CD4-positive, alpha-beta memory T cell (primary cell): ENCODE measurements around the gene UFC1. TPM values are rescaled to one million over a fixed set of nuclear protein-coding genes. Genes with fewer than 3 reads are reported as not detected.
A peak's percentile ranks its signal among the peaks of the same experiment; 100 is the strongest.

Source experiments
- CTCF ChIA-PET: fragments of 350-600 bp; sonication (Branson Sonifier 250); formaldehyde crosslinking; loops from one replicate; lab custom pipeline; 2021; ENCODE audit warnings: inconsistent platforms; ENCODE audit not compliant: partially characterized antibody; lab: Charles Lee
- POLR2A ChIA-PET: fragments of 350-600 bp; sonication (Branson Sonifier 250); formaldehyde crosslinking; loops from one replicate; lab custom pipeline; 2021; ENCODE audit not compliant: partially characterized antibody; lab: Charles Lee
- DNase-seq, 5 donors: peaks; one replicate each; pipeline versions ENCODE4 v3.0.0 to v3.0.0-alpha.2; 2020 to 2022; ENCODE audit warnings: mixed read lengths in 1 of 5
- H3K27ac ChIP-seq: one replicate; pipeline ENCODE4 v1.7.0; 2013; ENCODE audit warnings: low read depth, low read length
- H3K27me3 ChIP-seq: 2 replicates; pipeline ENCODE4 v1.7.0; 2013; ENCODE audit warnings: mild to moderate bottlenecking, low read length, moderate library complexity; ENCODE audit not compliant: insufficient read depth
- H3K36me3 ChIP-seq: 2 replicates; pipeline ENCODE4 v1.7.0; 2013; ENCODE audit warnings: mild to moderate bottlenecking, low read length, moderate library complexity; ENCODE audit not compliant: insufficient read depth
- H3K4me1 ChIP-seq: 2 replicates; pipeline ENCODE4 v1.7.0; 2013; ENCODE audit warnings: mild to moderate bottlenecking, low read length, moderate library complexity; ENCODE audit not compliant: insufficient read depth
- H3K4me3 ChIP-seq, 2 donors: one replicate each; pipeline ENCODE4 v1.7.0; 2013; ENCODE audit warnings: low read length in 2 of 2, mild to moderate bottlenecking in 1 of 2
- H3K9me3 ChIP-seq, 2 donors: one replicate each; pipeline ENCODE4 v1.7.0; 2013; ENCODE audit warnings: low read length in 2 of 2, control low read depth in 1 of 2; ENCODE audit not compliant: control insufficient read depth in 1 of 2
- H3K27ac Mint-ChIP-seq, 7 donors: one replicate each; pipeline ENCODE4 v1.8.0; 2020 to 2021; ENCODE audit warnings: mixed read lengths in 7 of 7, mild to moderate bottlenecking in 6 of 7, inconsistent platforms in 3 of 7, moderate library complexity in 3 of 7
- H3K27me3 Mint-ChIP-seq, 2 donors: one replicate each; pipeline ENCODE4 v1.8.0; 2020 to 2021; ENCODE audit warnings: mixed read lengths in 2 of 2
- H3K36me3 Mint-ChIP-seq, 2 donors: one replicate each; pipeline ENCODE4 v1.8.0; 2020 to 2021; ENCODE audit warnings: mixed read lengths in 2 of 2, inconsistent platforms in 1 of 2, mild to moderate bottlenecking in 1 of 2
- H3K4me1 Mint-ChIP-seq, 4 donors: one replicate each; pipeline ENCODE4 v1.8.0; 2020 to 2021; ENCODE audit warnings: mixed read lengths in 4 of 4, mild to moderate bottlenecking in 1 of 4
- H3K4me3 Mint-ChIP-seq, 8 donors: one replicate each; pipeline ENCODE4 v1.8.0; 2020 to 2021; ENCODE audit warnings: mixed read lengths in 8 of 8, mild to moderate bottlenecking in 7 of 8, moderate library complexity in 6 of 8, inconsistent platforms in 3 of 8
- H3K9me3 Mint-ChIP-seq, 8 donors: one replicate each; pipeline ENCODE4 v1.8.0; 2020 to 2021; ENCODE audit warnings: mixed read lengths in 8 of 8, mild to moderate bottlenecking in 5 of 8, inconsistent platforms in 3 of 8, moderate library complexity in 1 of 8
- intact Hi-C: fragments of 100-400 bp; cut with micrococcal nuclease; formaldehyde crosslinking; loops from one replicate; pipeline ENCODE4 v1.15.1; 2023
- polyA plus RNA-seq, 2 donors: library from polyadenylated mRNA; unstranded; fragments of 300-500 nt; fragmentation: Illumina TruSeq; gene quantifications; one replicate each; pipeline ENCODE4 v1.2.3, GENCODE V29; 2021
- total RNA-seq, 2 experiments: library from RNA; stranded (reverse); gene quantifications; one replicate each; pipeline ENCODE4 v1.2.3, GENCODE V29; 2021

Gene UFC1
- total and polyA plus RNA-seq, 4 experiments from 2014 or later = 87.2 to 176 (median 117) TPM

GRCh38 chr1:161177112-161177935 lies 23.5 kb downstream of the UFC1 start, which contains the start of gene B4GALT3:
Gene B4GALT3, minus strand, starts transcription at chr1:161177507. Its CDS starts 1,447 bp downstream, at chr1:161176060.
- Mint-ChIP-seq H3K4me1 (peaks cover 45 to 85% (median 68%) of the 10 kb centered on the region in 4 donors), H3K27ac (peak within 1 kb of the TSS; percentile 95 to 100 (median 99)), H3K36me3 (peaks cover 30 to 46% of the 10 kb centered on the region in 2 donors), H3K9me3 (no peaks in the 10 kb centered on the region), H3K4me3 (peak within 1 kb of the TSS; percentile 98 to 100 (median 100)), H3K27me3 (no peaks in the 10 kb centered on the region)
- intact Hi-C loops = loop anchor here (1.0 kb wide), 2 partner anchors 11 to 48 kb away; partner anchors contain the start of gene PPOX
- ChIA-PET POLR2A (interaction anchor here (0.7 to 3.3 kb wide), 18 partner anchors 9 to 213 kb away, joined by 3 to 80 read pairs (median 6); partner anchors contain the start of genes F11R, NDUFS2, PPOX and SDHC), CTCF (interaction anchor here (1.0 to 4.3 kb wide), 5 partner anchors 8 to 48 kb away, joined by 3 to 48 read pairs (median 7); partner anchors contain the start of genes PPOX and TOMM40L)
- H3K4me1 ChIP-seq = peaks cover 56% of the 10 kb centered on the region
- H3K27me3 ChIP-seq = no peaks in the 10 kb centered on the region
- peak within 1 kb of the TSS; percentile 90 to 97 for H3K4me3 ChIP-seq
- H3K27ac ChIP-seq = peak within 1 kb of the TSS; percentile 85
- DNase-seq = peak; percentile 89 to 94 (median 90)
- peaks cover 31% of the 10 kb centered on the region for H3K36me3 ChIP-seq
- no peaks in the 10 kb centered on the region for H3K9me3 ChIP-seq

- H3K4me3 Mint-ChIP-seq = peak overlapping the region; percentile 98 to 100 (median 100)
- peak overlapping the region; percentile 90 to 97 for H3K4me3 ChIP-seq
Measured at GRCh38 chr1:161177936-161178244, 24.1 kb downstream of the UFC1 start.

GRCh38 chr1:161179698-161180097 lies 25.9 kb downstream of the UFC1 start:
- POLR2A ChIA-PET = interaction anchor here (0.7 to 5.6 kb wide), 4 partner anchors 11 to 570 kb away, joined by 3 to 132 read pairs (median 28); partner anchors contain the start of genes DUSP12, PPOX and TOMM40L
- Mint-ChIP-seq H3K36me3 (peaks cover 10 to 25% of the 10 kb centered on the region in 2 donors), H3K27ac (peak overlapping the region in 6 of 7 donors; percentile 32 to 91 (median 81)), H3K4me1 (peaks cover 57 to 87% (median 76%) of the 10 kb centered on the region in 4 donors), H3K4me3 (peak overlapping the region in 3 of 8 donors; percentile 15 to 39 (median 21)), H3K9me3 (no peaks in the 10 kb centered on the region), H3K27me3 (no peaks in the 10 kb centered on the region)
- no peak for DNase-seq
- Histone ChIP-seq H3K27ac (no peak overlapping the region), H3K36me3 (peaks cover 10% of the 10 kb centered on the region), H3K27me3 (no peaks in the 10 kb centered on the region), H3K4me3 (no peak overlapping the region), H3K9me3 (no peaks in the 10 kb centered on the region), H3K4me1 (peaks cover 80% of the 10 kb centered on the region)
- intact Hi-C loops = loop anchor here (1.0 kb wide), 1 partner anchor 112 kb away; no protein-coding TSS in a partner anchor
- CTCF ChIA-PET = interaction anchor here (0.7 to 5.7 kb wide), 9 partner anchors 12 to 179 kb away, joined by 3 to 121 read pairs (median 11); partner anchors contain the start of genes APOA2, NDUFS2, PPOX and TOMM40L

More at GRCh38 chr1:161177936-161178244, 24.1 kb downstream of the UFC1 start:
- Mint-ChIP-seq H3K9me3 (no peaks in the 10 kb centered on the region), H3K36me3 (peaks cover 25 to 41% of the 10 kb centered on the region in 2 donors), H3K4me1 (peaks cover 48 to 85% (median 70%) of the 10 kb centered on the region in 4 donors), H3K27ac (peak overlapping the region; percentile 95 to 100 (median 99)), H3K27me3 (no peaks in the 10 kb centered on the region)
- H3K9me3 ChIP-seq = no peaks in the 10 kb centered on the region
- ChIA-PET POLR2A (interaction anchor here (0.7 to 3.3 kb wide), 11 partner anchors 8 to 156 kb away, joined by 3 to 80 read pairs (median 13); partner anchors contain the start of genes F11R, NDUFS2, PPOX and TOMM40L), CTCF (interaction anchor here (1.0 to 4.3 kb wide), 3 partner anchors 11 to 30 kb away, joined by 3 to 48 read pairs (median 31); partner anchors contain the start of gene PPOX)
- H3K27me3 ChIP-seq = no peaks in the 10 kb centered on the region
- H3K36me3 ChIP-seq = peaks cover 26% of the 10 kb centered on the region
- H3K27ac ChIP-seq = peak overlapping the region; percentile 85
- intact Hi-C loops = loop anchor here (1.0 kb wide), 2 partner anchors 12 to 47 kb away; partner anchors contain the start of gene PPOX
- DNase-seq = no peak
- peaks cover 61% of the 10 kb centered on the region for H3K4me1 ChIP-seq

- Histone ChIP-seq H3K9me3 (no peaks in the 10 kb centered on the region), H3K27ac (no peak overlapping the region), H3K4me3 (no peak overlapping the region), H3K36me3 (peaks cover 1% of the 10 kb centered on the region), H3K27me3 (no peaks in the 10 kb centered on the region), H3K4me1 (peaks cover 80% of the 10 kb centered on the region)
- ChIA-PET CTCF (interaction anchor here (0.8 to 5.7 kb wide), 12 partner anchors 12 to 208 kb away, joined by 3 to 121 read pairs (median 6); partner anchors contain the start of genes APOA2, NDUFS2, PPOX and TOMM40L), POLR2A (interaction anchor here (0.6 to 5.6 kb wide), 8 partner anchors 11 to 135 kb away, joined by 3 to 132 read pairs (median 40); partner anchors contain the start of genes NDUFS2, PPOX, TOMM40L and UFC1)
- intact Hi-C loops = loop anchor here (1.0 kb wide), 1 partner anchor 111 kb away; no protein-coding TSS in a partner anchor
- Mint-ChIP-seq H3K36me3 (peaks cover 1 to 16% of the 10 kb centered on the region in 2 donors), H3K27ac (peak overlapping the region; percentile 12 to 95 (median 85)), H3K4me3 (peak overlapping the region in 6 of 8 donors; percentile 14 to 74 (median 64)), H3K4me1 (peaks cover 55 to 85% (median 74%) of the 10 kb centered on the region in 4 donors), H3K27me3 (no peaks in the 10 kb centered on the region), H3K9me3 (no peaks in the 10 kb centered on the region)
- DNase-seq = no peak
Measured at GRCh38 chr1:161180639-161181038, 26.9 kb downstream of the UFC1 start.

- Histone ChIP-seq H3K4me1 (peaks cover 83% of the 10 kb centered on the region), H3K36me3 (no peaks in the 10 kb centered on the region)
- no peaks in the 10 kb centered on the region for H3K9me3 Mint-ChIP-seq
Measured at GRCh38 chr1:161182214-161182613, 28.4 kb downstream of the UFC1 start.

GRCh38 chr1:161185282-161185682 lies 31.5 kb downstream of the UFC1 start:
- peak overlapping the region; percentile 86 to 96 (median 92) for H3K27ac Mint-ChIP-seq
- peaks cover 57 to 88% (median 78%) of the 10 kb centered on the region in 4 donors for H3K4me1 Mint-ChIP-seq
- intact Hi-C loops = loop anchor here (1.0 to 5.0 kb wide), 2 partner anchors 19 to 33 kb away; partner anchors contain the start of genes PPOX and UFC1
- H3K9me3 Mint-ChIP-seq = no peaks in the 10 kb centered on the region
- no peaks in the 10 kb centered on the region for H3K9me3 ChIP-seq
- H3K36me3 ChIP-seq = no peaks in the 10 kb centered on the region
- H3K36me3 Mint-ChIP-seq = no peaks in the 10 kb centered on the region
- ChIA-PET POLR2A (interaction anchor here (1.0 to 10.4 kb wide), 9 partner anchors 8 to 121 kb away, joined by 4 to 134 read pairs (median 6); partner anchors contain the start of genes ADAMTS4, B4GALT3, NDUFS2 and PPOX), CTCF (interaction anchor here (0.6 to 10.9 kb wide), 6 partner anchors 8 to 198 kb away, joined by 3 to 115 read pairs (median 5); partner anchors contain the start of genes B4GALT3, NDUFS2, PPOX and TOMM40L)
- H3K27me3 ChIP-seq = no peaks in the 10 kb centered on the region
- H3K27me3 Mint-ChIP-seq = no peaks in the 10 kb centered on the region
- peaks cover 94% of the 10 kb centered on the region for H3K4me1 ChIP-seq
- H3K4me3 Mint-ChIP-seq = peak overlapping the region; percentile 73 to 89 (median 83)
- peak overlapping the region; percentile 8 to 25 for H3K4me3 ChIP-seq
- H3K27ac ChIP-seq = peak overlapping the region; percentile 47
- peak; percentile 86 to 92 (median 88) for DNase-seq

More at GRCh38 chr1:161182214-161182613, 28.4 kb downstream of the UFC1 start:
- intact Hi-C loops = loop anchor here (1.0 kb wide), 3 partner anchors 10 to 43 kb away; partner anchors contain the start of gene NDUFS2
- H3K27me3 ChIP-seq = no peaks in the 10 kb centered on the region
- peak overlapping the region in 1 of 2 donors; percentile 18 for H3K4me3 ChIP-seq
- peak overlapping the region; percentile 54 for H3K27ac ChIP-seq
- H3K9me3 ChIP-seq = no peaks in the 10 kb centered on the region
- H3K4me1 Mint-ChIP-seq = peaks cover 54 to 87% (median 75%) of the 10 kb centered on the region in 4 donors
- peak overlapping the region; percentile 2 to 85 (median 76) for H3K4me3 Mint-ChIP-seq
- no peaks in the 10 kb centered on the region for H3K27me3 Mint-ChIP-seq
- peak; percentile 60 to 81 (median 69) for DNase-seq
- H3K36me3 Mint-ChIP-seq = peaks cover 0 to 1% of the 10 kb centered on the region in 2 donors
- ChIA-PET CTCF (interaction anchor here (0.8 to 5.7 kb wide), 12 partner anchors 10 to 202 kb away, joined by 3 to 121 read pairs (median 8); partner anchors contain the start of genes APOA2, NDUFS2, PPOX and TOMM40L), POLR2A (interaction anchor here (0.8 to 5.6 kb wide), 21 partner anchors 9 to 209 kb away, joined by 3 to 132 read pairs (median 7); partner anchors contain the start of genes ADAMTS4, ARHGAP30, DEDD and NDUFS2)
- H3K27ac Mint-ChIP-seq = peak overlapping the region; percentile 86 to 97 (median 93)
